Stimulated activated CD4-positive, alpha-beta T cell treated with anti-CD3 and anti-CD28 coated beads, Interleukin-15, amount 100 ng/mL, for 24 hours (primary cell): ENCODE data around the gene RPGRIP1L.

ENCODE experiments used
- DNase-seq: peaks from one replicate; pipeline ENCODE4 v3.0.0-alpha.2; 2020

RPGRIP1L gene

DNA sequence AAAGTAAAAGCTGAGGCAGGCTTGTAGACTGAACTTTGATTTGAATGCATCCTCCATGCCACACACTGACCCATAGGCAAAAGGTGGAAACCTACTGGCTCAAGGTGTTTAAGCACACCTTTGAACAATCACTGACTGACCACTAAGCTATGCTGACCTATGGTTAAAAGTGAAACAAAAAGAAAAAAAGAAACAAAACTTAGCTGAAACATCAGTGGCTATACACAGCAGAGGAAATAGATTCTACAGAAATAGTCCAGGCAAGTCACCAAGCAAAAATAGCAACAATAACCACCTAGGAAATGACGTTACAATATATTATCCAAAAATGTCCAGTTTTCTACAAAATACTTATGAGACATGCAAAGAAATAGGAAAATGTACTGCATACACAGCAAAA is 60.2 kb downstream of the RPGRIP1L start:
- no peak for DNase-seq

DNA sequence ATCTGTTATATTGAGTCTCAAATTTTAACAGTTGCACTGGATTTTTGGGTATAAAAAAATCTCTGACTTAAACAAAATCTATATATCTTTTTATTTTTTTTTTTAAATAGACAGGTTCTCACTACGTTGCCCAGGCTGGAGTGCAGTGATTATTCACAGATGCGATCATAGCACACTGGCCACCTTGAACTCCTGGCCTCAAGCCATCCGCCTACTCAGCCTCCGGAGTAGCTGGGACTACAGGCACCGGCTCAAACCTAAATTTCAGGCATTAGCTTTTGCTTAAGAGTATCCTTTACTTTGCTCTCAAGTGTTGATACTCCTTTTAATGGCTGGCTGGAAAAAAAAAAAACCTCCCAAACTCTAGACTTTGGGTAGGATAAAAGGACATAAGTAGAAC is 61.6 kb downstream of the RPGRIP1L start:
- no peak for DNase-seq

GRCh38 chr16:53636978-53637377 is 66.7 kb downstream of the RPGRIP1L start:
- no peak for DNase-seq

- DNase-seq, result no peak
Measured at GRCh38 chr16:53632526-53632925, 71.1 kb downstream of the RPGRIP1L start.

- no peak for DNase-seq
Measured at GRCh38 chr16:53631236-53632025, 72.2 kb downstream of the RPGRIP1L start.

DNA sequence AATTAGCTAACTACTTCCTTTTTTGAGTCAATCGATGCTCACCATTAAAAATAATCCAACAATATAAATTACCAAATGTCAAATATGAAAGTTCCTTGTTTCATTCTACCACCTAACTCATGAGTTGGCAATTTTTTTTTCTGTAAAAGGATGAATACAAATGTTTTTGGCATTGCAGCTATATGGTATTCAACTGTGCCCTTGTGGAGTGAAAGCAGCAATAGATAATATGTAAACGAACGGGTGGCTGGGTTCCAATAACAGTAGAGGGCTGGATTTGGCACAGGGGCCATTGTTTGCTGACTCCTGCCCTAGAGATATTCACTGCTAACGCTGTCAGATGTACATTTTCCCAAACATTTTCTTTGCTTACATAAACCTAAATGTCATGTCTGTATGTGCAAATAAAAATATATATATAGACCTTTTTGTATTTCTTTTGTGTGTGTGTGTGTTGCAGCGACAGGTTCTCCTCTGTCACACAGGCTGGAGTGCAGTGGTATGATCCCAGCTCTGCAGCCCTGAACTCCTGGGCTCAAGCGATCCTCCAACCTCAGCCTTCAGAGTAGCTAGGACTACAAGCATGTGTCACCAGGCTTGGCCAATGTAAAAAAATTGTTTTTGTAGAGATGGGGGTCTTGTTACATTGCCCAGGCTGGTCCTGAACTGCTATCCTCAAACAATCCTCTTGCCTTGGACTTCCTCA is 73.9 kb downstream of the RPGRIP1L start:
- no peak for DNase-seq

DNA sequence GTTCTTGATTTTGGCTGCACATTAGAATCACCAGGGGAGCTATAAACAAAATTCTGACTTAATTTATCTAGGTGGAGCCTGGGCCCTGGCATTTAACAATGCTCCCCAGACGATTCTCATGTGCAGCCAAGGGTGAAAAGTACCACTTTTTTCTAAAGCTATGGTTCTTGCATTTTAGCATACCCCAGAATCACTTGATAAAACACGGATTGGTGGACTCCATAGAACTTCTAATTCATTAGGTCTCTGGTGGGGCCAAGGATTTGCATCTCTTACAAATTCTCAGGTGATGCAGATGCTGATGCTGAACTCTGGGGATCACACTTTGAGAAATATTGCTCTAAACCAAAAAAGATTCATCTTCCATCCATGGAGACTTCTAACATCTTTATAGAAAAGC is 74.5 kb downstream of the RPGRIP1L start:
- no peak for DNase-seq

- no peak for DNase-seq
Measured at GRCh38 chr16:53626811-53627210, 76.8 kb downstream of the RPGRIP1L start.

DNA sequence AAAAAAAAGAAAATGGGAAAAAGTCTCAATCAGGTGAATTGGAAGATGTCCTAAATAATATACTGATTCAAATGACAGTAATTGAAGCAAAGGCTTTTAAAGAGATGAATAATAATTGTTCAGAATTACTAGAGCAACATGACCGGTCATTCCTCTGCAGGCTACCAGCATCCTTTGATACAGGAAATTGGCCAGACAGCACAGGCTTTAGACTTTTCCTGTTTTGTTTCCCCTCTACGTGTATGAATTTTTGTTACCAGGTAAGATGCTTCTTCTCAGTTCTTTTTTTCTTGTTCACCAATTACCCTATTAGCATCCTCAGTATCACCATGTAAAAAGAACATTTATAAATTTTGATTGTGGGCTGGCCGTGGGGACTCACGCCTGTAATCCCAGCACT is 77.5 kb downstream of the RPGRIP1L start:
- DNase-seq, result no peak

- DNase-seq, result no peak
Measured at GRCh38 chr16:53625221-53625620, 78.4 kb downstream of the RPGRIP1L start.

GRCh38 chr16:53622315-53622714 is 81.3 kb downstream of the RPGRIP1L start:
- no peak for DNase-seq

- DNase-seq, result no peak
Measured at GRCh38 chr16:53620476-53620875, 83.2 kb downstream of the RPGRIP1L start.

- no peak for DNase-seq
Measured at GRCh38 chr16:53619235-53619634, 84.4 kb downstream of the RPGRIP1L start.

DNA sequence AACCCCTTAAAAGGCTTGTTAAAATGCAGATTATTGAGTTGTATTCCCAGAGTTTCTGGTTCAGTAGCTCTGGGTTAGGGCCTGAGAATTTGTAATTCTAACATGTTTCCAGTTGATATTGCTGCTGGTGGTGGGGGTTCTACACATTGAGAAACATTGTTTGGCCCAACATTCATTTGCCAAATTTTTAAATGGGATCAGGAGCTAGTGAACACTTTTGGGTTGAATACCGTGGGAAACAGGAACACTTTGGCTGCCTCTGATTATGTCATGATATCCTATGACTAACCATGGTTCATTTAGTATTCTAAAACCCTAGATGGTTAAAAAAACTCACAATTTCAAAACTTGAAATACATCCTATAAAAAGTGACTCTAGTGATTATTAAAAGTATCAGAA is 89.3 kb downstream of the RPGRIP1L start:
- no peak for DNase-seq

DNA sequence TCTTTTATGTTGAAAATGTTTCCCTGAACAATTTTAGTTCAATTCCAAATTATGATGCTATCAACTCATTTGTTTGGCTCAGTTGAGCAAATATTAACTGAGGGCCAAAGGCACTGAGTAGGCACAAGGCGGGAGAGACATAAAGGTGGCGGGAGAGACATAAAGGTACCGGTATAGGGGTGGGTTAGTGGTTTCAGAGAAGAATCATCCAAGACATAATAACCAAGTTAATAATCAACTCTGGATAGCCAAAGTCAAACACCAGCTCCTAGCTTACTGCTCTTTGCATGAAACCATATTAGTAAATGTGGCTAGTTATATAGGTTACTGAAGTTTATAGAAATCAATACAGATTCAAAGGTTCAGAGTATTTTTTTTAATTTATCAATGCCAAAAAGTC is 91.7 kb downstream of the RPGRIP1L start:
- DNase-seq, result no peak

DNA sequence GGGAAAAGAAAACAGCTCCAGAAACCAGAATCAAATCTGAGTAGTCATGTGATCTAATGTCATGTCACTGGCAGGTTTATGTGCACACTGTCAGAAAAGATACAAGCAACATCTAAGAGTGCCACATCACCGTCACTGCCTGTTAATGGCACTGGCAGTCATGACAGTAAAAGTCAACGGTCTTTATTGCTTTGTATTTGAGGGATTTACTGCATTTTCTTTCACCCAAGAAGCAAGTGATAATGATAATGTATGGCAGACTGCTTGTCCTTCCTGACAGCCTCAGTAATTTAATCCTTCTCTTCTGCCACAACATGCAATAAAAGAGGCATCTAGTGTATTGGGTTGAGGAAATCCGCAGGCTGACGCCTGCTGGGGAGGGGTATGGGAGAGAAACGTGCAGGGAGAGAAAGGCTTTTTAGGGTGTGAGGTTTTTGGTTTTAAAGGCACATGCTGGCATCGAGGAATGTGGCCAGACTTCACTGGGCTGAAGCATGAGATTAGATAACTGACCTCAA is 92.4 kb downstream of the RPGRIP1L start:
- no peak for DNase-seq

DNA sequence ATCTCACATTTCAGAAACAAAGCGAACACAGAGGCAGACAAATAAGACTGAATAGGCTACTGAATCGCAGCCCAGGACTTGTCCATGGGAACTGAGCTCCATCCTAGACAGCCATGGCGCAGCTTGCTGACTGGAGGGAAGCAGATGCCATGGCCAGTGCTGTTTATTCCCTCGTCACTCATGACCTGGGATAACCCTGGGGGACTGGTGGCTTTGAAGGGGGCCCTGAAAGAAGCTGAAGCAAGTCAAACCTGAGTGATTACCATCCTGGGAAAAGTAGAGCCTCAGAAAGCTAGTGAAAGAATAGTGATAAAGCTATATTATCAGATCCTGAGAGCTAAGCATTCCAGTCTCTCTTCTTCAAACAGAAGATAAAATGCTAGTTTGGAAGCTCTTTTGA is 94.1 kb downstream of the RPGRIP1L start:
- no peak for DNase-seq

GRCh38 chr16:53608094-53608493 is 95.6 kb downstream of the RPGRIP1L start:
- no peak for DNase-seq

DNA sequence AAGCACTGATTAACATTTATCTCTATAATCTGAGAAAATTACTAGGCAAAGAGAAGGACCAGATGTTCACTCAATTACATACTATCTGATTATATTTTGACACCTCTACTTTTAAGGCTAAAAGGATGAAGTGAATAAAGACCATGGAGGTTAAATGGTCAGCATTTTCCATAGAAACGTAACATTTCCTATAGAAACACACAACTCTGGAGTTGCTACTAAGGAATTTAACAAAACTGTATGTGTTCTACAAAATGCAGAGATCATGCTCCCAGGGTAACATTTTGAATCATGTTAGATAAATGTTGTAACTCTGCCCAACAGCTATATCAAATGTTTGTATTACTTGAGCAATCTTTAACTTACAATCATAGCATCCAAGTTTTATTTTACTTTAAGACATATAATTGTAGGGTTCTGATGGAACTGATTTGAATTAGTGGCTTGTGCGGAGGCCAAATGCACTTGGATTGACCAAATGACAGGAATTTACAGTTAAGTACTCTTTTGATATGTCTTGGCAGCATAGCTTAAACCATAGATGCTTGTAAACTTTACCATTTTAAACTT is 97.7 kb downstream of the RPGRIP1L start:
- no peak for DNase-seq

GRCh38 chr16:53605356-53605755 is 98.3 kb downstream of the RPGRIP1L start:
- no peak for DNase-seq

GRCh38 chr16:53601961-53602360 is 101.7 kb downstream of the RPGRIP1L start:
- no peak for DNase-seq

GRCh38 chr16:53600616-53601015 is 103.0 kb downstream of the RPGRIP1L start:
- no peak for DNase-seq

GRCh38 chr16:53600126-53600525 is 103.5 kb downstream of the RPGRIP1L start:
- no peak for DNase-seq

DNA sequence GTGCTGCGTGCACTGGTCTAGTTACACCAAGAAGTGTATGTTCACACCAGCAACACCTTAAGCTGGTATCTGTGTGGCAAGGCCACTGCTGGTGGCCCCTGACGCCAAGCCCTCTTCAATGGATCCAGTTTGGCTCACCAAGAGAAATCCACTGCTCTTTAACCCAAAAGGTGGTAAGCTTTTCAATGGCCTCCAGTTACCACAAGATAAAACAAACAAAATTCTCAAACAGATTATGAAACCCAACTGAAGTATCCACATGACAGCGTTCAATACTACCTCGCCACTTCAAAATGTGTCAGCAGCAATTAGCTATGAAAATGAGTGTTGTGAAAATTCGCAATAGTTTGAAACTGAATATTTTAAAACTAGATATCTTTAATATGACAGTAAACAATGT is 104.1 kb downstream of the RPGRIP1L start:
- DNase-seq, result no peak
